Stimulated activated CD8-positive, alpha-beta memory T cell treated with anti-CD3 and anti-CD28 coated beads, Interleukin-7, amount 100 ng/mL, for 4 hours (primary cell): ENCODE results near the gene RAB9A.
"Not testable (repeated sequence)": the region's sequence is repeated elsewhere in the genome, so short reads cannot be mapped to it uniquely, and the experiment has no call there.

Experiments used
- DNase-seq, 2 donors: peaks; one replicate each; pipeline ENCODE4 v3.0.0-alpha.2; 2020; ENCODE audit warnings: low read depth in 2 of 2

Gene RAB9A, protein sequence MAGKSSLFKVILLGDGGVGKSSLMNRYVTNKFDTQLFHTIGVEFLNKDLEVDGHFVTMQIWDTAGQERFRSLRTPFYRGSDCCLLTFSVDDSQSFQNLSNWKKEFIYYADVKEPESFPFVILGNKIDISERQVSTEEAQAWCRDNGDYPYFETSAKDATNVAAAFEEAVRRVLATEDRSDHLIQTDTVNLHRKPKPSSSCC

GRCh38 chrX:13688958-13689740, at the start of gene RAB9A:
TSS of gene RAB9A (plus strand) at chrX:13689128. CDS start at chrX:13708747, 19,619 bp downstream.
- DNase-seq = peak; percentile 48 to 76

- DNase-seq = not testable (repeated sequence)
Measured at GRCh38 chrX:13641684-13642083, 47.2 kb upstream of the RAB9A start.

- DNase-seq = no peak
Measured at GRCh38 chrX:13645464-13646153, 43.3 kb upstream of the RAB9A start.

DNA sequence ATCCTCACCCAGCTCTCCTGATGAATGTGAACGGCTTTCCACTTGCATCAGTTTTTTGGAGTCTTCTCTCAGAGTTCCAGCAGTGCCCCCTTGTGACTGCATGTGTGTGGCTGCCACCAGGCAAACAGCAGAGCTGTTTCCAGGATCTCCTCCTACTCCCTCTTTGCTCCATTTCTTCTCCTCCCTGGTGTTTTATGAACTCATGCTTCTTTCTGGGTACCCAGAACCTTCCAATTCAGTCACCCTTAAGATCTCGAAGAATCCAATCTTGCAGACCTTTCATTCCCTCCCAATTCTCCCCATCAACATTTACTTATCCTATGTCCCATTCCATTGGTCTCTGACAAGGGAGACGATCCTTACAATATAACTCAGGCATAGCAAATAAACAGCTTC, 42.8 kb upstream of the RAB9A start:
- DNase-seq = no peak

- peak; percentile 46 to 48 for DNase-seq
Measured at GRCh38 chrX:13647709-13648212, 41.2 kb upstream of the RAB9A start.

DNA sequence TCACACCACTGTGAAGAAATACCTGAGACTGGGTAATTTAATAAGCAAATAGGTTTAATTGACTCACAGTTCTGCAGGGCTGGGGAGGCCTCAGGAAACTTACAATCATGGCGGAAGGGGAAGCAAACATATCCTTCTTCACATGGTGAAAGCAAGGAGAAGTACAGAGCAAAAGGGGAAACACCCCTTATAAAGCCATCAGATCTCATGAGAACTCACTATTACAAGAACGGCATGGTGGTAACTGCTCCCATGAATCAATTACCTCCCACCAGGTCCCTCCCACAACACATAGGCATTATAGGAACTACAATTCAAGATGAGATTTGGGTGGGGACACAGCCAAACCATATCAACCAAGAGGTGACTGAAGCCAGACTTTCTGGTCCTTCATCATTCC, 40.6 kb upstream of the RAB9A start:
- not testable (repeated sequence) for DNase-seq

DNA sequence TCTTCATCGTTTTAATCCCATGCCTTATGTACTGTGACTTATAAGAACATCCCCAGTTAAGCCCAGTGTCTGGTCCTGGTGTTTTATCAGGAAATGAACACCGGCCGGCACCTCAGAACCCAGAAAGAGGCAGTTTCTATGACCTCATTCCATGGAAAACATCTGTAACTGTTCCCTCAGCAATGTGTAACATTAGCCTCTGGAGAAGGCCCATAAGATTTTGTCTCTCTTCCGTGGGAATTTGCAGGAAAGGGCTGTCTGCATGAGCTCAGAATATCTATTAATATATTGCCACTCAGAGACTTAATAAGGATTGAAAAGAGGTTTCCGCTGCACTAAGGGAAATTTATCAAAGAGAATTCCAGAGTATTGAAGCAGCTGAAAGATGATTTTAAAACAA, 39.1 kb upstream of the RAB9A start:
- no peak for DNase-seq

GRCh38 chrX:13650318-13650717, 38.6 kb upstream of the RAB9A start:
- no peak for DNase-seq

DNA sequence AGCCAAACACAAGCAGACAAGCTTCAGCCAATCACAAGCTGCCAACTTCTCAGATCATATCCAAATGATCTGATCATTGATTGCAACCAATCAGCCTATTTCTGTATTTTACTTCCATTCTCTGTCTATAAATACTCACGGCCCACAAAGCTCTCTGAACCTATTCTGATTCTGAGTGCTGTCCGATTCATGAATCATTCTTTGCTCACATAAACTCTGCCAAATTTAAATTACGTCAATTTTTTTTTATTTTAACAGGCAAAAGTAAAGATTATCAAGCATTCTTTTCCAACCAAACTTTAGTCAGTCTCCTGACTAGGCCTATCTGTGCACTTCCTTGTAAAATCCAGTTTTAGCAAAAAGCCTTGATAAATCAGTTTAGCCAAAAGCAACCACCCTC, 37.8 kb upstream of the RAB9A start:
- DNase-seq = no peak

DNA sequence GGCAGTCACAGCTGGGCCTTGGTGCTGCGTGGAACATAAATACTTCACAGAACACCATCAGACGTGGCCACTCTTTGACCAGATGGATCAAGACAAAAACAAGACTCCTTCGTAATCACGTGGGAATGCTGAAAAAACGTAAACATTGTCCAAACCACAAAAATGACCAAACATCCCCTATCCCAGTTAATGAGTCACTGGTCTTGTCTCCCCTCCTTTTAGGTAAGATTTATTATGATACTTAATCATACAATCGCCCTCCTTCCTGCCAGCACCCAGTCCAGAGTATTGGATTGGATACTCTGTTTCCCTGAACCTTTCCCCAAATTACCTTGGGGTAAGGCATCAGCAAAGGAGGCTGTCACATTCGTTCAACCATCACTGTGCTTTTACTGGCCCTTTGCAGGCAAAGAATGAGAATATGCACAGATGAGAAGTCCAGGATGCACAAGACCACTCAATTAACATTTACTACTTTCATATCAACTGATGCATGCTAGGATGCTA, 36.6 kb upstream of the RAB9A start:
- DNase-seq = no peak

- DNase-seq = peak; percentile 90 to 96
Measured at GRCh38 chrX:13652850-13653693, 35.9 kb upstream of the RAB9A start, which contains the start of gene TCEANC. TSS of gene TCEANC (plus strand) at chrX:13653141. CDS start at chrX:13662509, 9,368 bp downstream.

DNA sequence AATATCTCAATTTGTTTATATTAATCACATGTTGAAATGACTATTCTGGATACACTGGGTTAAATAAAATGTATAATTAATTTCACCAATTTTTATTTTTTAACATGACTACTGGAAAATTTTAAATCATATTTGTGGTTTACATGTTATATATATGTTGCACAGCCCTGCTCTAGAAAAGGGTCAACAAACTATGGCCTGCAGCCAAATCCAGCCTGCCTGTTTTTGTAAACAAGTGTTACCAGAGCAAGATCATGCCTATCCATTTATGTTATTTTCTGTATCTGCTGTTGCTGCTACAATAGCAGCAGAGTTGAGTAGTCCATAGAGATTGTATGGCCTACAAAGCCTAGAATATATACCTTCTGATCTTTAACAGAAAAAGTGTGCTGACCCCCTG, 34.8 kb upstream of the RAB9A start:
- no peak for DNase-seq

DNA sequence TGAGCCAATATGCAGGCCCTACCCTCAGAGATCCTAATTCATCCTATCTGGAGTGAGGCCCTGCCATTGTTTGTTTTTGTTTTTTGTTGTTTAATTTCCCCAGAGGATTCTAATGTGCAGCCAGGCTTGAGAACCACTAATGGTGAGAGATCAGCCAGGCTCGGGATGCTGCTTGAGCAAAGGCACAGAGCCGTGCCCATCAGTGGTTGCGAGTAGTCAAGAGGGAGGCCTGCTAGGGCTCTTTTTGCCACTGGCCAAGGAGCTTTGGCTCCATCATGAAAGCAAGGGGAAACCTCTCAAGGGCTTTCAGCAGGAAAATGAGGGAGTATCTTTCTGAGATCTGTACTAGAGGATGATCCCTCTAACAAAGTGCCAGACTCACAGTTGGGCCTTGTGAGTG, 33.3 kb upstream of the RAB9A start:
- DNase-seq = no peak

DNA sequence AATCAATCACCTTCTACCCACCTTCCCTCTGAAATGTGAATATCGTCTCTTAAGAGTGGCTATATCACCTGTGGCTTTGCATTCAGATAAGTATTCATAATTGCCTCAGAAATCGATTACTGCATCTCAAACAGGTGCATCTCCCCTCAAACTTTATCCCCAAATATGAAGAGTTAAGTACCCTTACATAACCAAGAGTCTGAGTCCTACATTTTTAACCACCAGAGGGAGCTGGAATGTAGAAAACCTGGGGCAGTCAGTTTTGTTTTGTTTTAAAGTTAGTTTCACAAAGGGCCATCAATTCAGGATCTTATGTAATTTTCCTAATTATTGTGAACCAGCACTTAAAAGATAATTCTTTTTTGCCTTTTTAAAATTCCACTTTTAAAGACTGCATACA, 30.3 kb upstream of the RAB9A start:
- DNase-seq = no peak

DNA sequence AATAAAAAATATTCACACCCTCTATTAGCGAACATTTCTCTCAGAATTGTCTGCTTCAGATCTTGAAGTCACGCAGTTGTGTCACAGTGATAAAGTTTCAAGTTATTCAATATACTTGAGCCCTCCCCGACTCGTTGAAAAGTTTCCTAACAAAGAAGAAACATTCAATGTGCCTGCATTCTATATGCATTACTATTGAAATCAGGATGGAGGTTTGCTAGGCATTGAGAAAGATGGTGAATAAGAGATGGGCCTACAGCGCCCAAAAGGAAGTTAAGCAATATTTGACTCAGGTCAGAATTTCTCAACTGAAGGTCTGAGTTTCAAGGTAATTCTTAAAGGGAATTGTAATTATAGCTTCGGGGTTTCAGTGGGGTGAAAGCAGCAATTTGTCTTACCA, 29.9 kb upstream of the RAB9A start:
- DNase-seq = no peak

GRCh38 chrX:13661735-13662288, 27.1 kb upstream of the RAB9A start:
- no peak for DNase-seq

DNA sequence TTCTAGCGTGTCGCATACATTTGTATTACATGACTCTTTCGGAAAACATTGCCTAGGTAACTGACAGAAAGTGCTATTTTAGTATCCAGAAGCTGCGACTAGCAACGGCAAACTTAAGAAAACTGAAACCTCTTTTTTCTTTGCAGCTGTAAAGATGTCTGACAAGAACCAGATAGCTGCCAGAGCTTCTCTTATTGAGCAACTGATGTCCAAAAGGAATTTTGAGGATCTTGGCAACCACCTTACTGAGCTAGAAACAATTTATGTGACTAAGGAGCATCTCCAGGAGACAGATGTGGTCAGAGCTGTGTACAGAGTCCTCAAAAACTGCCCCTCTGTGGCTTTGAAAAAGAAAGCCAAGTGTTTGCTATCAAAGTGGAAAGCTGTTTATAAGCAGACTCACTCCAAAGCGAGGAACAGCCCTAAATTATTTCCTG, 26.6 kb upstream of the RAB9A start:
- no peak for DNase-seq

DNA sequence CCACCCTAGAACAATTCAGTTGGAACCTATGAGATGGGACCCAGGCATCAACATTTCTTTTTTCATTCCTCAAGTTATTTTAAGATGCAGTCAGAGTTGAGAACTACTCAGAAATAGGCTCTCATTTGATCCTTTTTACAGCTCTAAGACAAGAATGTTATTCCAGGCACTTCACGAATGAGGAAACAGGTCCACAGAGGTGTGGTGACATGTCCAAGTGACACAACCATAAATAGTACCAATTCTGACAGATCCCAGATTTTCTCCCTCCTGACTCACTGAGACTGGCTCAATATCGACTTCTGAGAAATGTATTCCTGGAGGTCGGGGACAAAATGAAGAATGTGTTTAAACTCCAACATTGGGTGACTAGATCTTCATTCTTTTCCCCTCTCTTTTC, 24.9 kb upstream of the RAB9A start:
- DNase-seq = no peak

DNA sequence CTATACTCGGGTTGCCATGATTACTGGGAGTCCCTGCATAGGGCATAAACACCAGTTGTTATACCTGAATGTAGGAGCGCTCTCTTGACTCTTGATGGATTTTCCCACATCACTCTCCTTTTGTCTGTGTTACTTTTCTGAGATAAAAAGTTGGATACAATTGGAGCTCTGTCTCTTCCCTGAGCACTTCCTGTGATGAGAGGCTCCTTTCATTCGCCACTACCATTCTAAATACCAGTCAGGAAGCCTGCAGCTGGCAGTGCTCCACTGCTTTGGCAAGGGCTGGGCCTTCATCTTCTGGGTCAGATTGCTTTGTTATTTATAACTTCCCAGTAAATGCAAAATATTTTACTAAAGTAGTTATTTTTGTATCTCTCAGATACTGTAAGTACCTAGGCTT, 22.1 kb upstream of the RAB9A start:
- DNase-seq = no peak

DNA sequence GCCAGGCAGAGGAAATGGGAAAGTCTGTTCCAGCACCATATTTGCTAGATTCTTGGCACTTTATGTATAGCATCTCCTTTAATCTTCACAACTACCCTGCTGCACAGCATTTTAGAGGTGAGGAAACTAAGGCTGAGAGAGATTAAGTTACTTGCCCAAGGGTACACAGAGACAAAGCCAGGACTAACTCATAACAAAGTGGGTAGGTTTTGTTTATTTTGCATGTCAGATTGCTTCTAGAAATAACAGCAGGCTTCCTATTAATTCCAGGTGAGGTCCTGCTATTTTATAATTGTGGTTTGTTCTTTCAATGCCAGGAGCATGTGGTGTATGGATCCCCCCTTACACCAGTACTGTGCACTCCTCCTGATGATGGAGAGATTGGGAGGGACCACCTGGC, 21.0 kb upstream of the RAB9A start:
- DNase-seq = no peak

DNA sequence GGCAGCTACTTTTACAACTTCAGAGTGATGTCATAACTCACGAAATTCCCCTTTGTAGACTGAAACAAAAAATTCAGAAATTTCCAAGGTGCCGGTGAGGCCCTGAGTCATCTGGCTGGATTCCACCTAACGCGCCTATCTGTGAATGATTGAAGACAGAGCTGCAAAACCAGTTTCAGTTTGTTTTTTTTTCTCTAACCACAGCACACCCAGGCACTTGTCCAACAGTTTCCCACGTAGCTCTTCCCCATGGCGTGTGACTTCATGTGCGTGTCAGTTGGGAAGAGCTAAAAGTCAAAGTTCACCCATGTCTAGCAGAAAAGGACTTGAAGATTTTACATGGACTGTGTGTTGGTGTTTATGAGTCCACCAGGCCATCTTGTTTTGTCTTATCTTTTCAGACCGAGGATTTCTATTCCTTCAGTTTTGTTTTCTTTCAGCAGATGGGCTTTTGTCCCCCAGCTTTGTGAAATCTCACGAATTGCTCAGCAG, 19.6 kb upstream of the RAB9A start:
- DNase-seq = peak; percentile 23 to 29
